SK-N-SH (cell line): Measurements from ENCODE around the gene TAF11.

Experiments
- CHD2 ChIP-seq: fragments of 150-350 bp; IDR thresholded peaks from 2 replicates; pipeline ENCODE4 v1.6.1; 2018; ENCODE audit warnings: low read length; ENCODE audit not compliant: partially characterized antibody
- ELF1 ChIP-seq: IDR thresholded peaks from 2 replicates; pipeline ENCODE4 v1.4.0; 2012
- EP300 ChIP-seq, 2 experiments: IDR thresholded peaks; 2 replicates each; pipeline versions ENCODE4 v1.4.0 to v1.6.1; 2012; ENCODE audit warnings: borderline replicate concordance in 1 of 2, low read depth in 1 of 2, low read length in 1 of 2
- GATA2 ChIP-seq: sonication (generic); formaldehyde crosslinking; IDR thresholded peaks from 2 replicates; pipeline ENCODE4 v1.5.0; 2020; ENCODE audit warnings: mild to moderate bottlenecking, missing genetic modification reagents
- RCOR1 ChIP-seq: fragments of 150-350 bp; IDR thresholded peaks from 2 replicates; pipeline ENCODE4 v1.6.1; 2017; ENCODE audit warnings: antibody characterized with exemption, low read length
- SIN3A ChIP-seq: IDR thresholded peaks from 2 replicates; pipeline ENCODE4 v1.6.1; 2012; ENCODE audit warnings: low read depth, mild to moderate bottlenecking, low read length, moderate library complexity, borderline replicate concordance
- YY1 ChIP-seq: IDR thresholded peaks from 2 replicates; pipeline ENCODE4 v1.4.0; 2012; ENCODE audit warnings: low read depth, mild to moderate bottlenecking
- TF ChIP-seq, protein P1 (sequence below): fragments of 200-600 bp; sonication (generic); IDR thresholded peaks from 2 replicates; pipeline ENCODE4 v1.6.1; 2017; ENCODE audit warnings: antibody characterized with exemption, mild to moderate bottlenecking, moderate library complexity

GRCh38 chr6:34888874-34889555 is 1.2 kb upstream of the TAF11 start, which contains the start of gene ANKS1A:
- TF ChIP-seq RCOR1 (no peak), ELF1 (peak; percentile 84), SIN3A (no peak; the same call in 1 of the 2 replicates), EP300 (IDR thresholded peaks at IDR 0.05; ENCODE audit: borderline replicate concordance in 1 of 2, low read depth in 1 of 2, low read length in 1 of 2) (no peak), CHD2 (no peak), YY1 (no peak), GATA2 (CRISPR knock-in tag) (no peak)
- TF ChIP-seq, protein P1, sequence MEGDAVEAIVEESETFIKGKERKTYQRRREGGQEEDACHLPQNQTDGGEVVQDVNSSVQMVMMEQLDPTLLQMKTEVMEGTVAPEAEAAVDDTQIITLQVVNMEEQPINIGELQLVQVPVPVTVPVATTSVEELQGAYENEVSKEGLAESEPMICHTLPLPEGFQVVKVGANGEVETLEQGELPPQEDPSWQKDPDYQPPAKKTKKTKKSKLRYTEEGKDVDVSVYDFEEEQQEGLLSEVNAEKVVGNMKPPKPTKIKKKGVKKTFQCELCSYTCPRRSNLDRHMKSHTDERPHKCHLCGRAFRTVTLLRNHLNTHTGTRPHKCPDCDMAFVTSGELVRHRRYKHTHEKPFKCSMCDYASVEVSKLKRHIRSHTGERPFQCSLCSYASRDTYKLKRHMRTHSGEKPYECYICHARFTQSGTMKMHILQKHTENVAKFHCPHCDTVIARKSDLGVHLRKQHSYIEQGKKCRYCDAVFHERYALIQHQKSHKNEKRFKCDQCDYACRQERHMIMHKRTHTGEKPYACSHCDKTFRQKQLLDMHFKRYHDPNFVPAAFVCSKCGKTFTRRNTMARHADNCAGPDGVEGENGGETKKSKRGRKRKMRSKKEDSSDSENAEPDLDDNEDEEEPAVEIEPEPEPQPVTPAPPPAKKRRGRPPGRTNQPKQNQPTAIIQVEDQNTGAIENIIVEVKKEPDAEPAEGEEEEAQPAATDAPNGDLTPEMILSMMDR: no peak
